A549 (cell line): ENCODE results near the gene ZIC2. TPM values are rescaled to one million over a fixed set of nuclear protein-coding genes. Genes with fewer than 3 reads are reported as not detected.

Source experiments
- ATAC-seq, 2 experiments: fragments of 200-7000 bp in 1 of 2; fragments of >200 bp in 1 of 2; cut with Nextera tagmentation in 1 of 2; cut with Tn5 transposase in 1 of 2; 3 replicates each; pipeline versions ENCODE4 v1.8.0 to v1.9.1; 2018 to 2020; ENCODE audit warnings: mild to moderate bottlenecking in 1 of 2, moderate library complexity in 1 of 2
- CTCF ChIA-PET: fragments of 300-600 bp; sonication (Branson Sonifier 250); formaldehyde crosslinking; extraction: SDS; loops from one replicate; lab custom pipeline; 2021; ENCODE audit warnings: antibody characterized with exemption, inconsistent platforms; lab: Yijun Ruan, JAX
- POLR2A ChIA-PET: fragments of 350-600 bp; formaldehyde crosslinking; extraction: SDS; loops from one replicate; lab custom pipeline; 2021; ENCODE audit warnings: antibody characterized with exemption, inconsistent platforms; lab: Yijun Ruan, JAX
- DNase-seq, 2 experiments: peaks; one replicate each; pipeline versions ENCODE4 v3.0.0 to v3.0.0-alpha.2; 2011 to 2016; ENCODE audit warnings: low read depth in 1 of 2, low spot score in 1 of 2
- FAIRE-seq: peaks from 2 replicates; lab custom pipeline; 2011; peaks lifted over from hg19 to GRCh38; lab: Jason Lieb, UNC
- H3K27ac ChIP-seq, 2 experiments: fragments of >200 bp; sonication (Bioruptor Twin); formaldehyde crosslinking; 3 replicates each; pipeline ENCODE4 v1.5.1; 2016 to 2017
- H3K4me1 ChIP-seq: fragments of >200 bp; sonication (Bioruptor Twin); formaldehyde crosslinking; 3 replicates; pipeline ENCODE4 v1.6.1; 2016
- H3K4me2 ChIP-seq: fragments of >200 bp; sonication (Bioruptor Twin); formaldehyde crosslinking; 3 replicates; pipeline ENCODE4 v1.6.1; 2016
- H3K4me3 ChIP-seq: fragments of >200 bp; sonication (Bioruptor Twin); formaldehyde crosslinking; 3 replicates; pipeline ENCODE4 v1.5.1; 2016
- H3K9me3 ChIP-seq: fragments of >200 bp; sonication (Bioruptor Twin); formaldehyde crosslinking; 3 replicates; pipeline ENCODE4 v1.6.1; 2016
- BHLHE40 ChIP-seq: IDR thresholded peaks from 2 replicates; pipeline ENCODE4 v1.6.1; 2012; ENCODE audit warnings: low read depth, low read length, inconsistent platforms
- CBX2 ChIP-seq: fragments of 200-600 bp; sonication (generic); IDR thresholded peaks from 2 replicates; pipeline ENCODE4 v1.6.1; 2016; ENCODE audit warnings: low read depth, mild to moderate bottlenecking, borderline replicate concordance
- CEBPB ChIP-seq, 2 experiments: fragments of >200 bp in 1 of 2; sonication (Bioruptor Twin) in 1 of 2; formaldehyde crosslinking in 1 of 2; IDR thresholded peaks; 2 replicates each; pipeline ENCODE4 v1.6.1; 2012 to 2016
- ESRRA ChIP-seq: fragments of 150-350 bp; IDR thresholded peaks from 2 replicates; pipeline ENCODE4 v1.6.1; 2014; ENCODE audit warnings: mild to moderate bottlenecking, low read length, borderline replicate concordance
- FOSL2 ChIP-seq, 2 experiments: fragments of 450-650 bp in 1 of 2; fragments of >200 bp in 1 of 2; sonication (Bioruptor Twin) in 1 of 2; formaldehyde crosslinking; IDR thresholded peaks; 2 replicates each; pipeline versions ENCODE4 v1.5.0 to v1.6.1; 2016 to 2020; ENCODE audit warnings: mild to moderate bottlenecking in 1 of 2, moderate library complexity in 1 of 2
- FOXS1 ChIP-seq: fragments of 250-450 bp; sonication (Bioruptor Pico); IDR thresholded peaks from 2 replicates; pipeline ENCODE4 v1.5.0; 2020; ENCODE audit warnings: mild to moderate bottlenecking, moderate library complexity
- GATA3 ChIP-seq: IDR thresholded peaks from 2 replicates; pipeline ENCODE4 v1.6.1; 2012; ENCODE audit warnings: borderline replicate concordance
- JUN ChIP-seq, 2 experiments: fragments of >200 bp; sonication (Bioruptor Twin); formaldehyde crosslinking; IDR thresholded peaks; 2 replicates in 1 of 2; 3 replicates in 1 of 2; pipeline ENCODE4 v1.6.1; 2016 to 2017
- PHF8 ChIP-seq: fragments of 200-600 bp; sonication (generic); IDR thresholded peaks from 2 replicates; pipeline ENCODE4 v1.6.1; 2016; ENCODE audit warnings: low read depth, mild to moderate bottlenecking, antibody characterized with exemption, moderate library complexity, borderline replicate concordance
- POLR2A ChIP-seq: IDR thresholded peaks from 2 replicates; pipeline ENCODE4 v1.6.1; 2012; ENCODE audit warnings: mild to moderate bottlenecking, low read length
- SMC3 ChIP-seq: fragments of >200 bp; sonication (Bioruptor Twin); formaldehyde crosslinking; IDR thresholded peaks from 3 replicates; pipeline ENCODE4 v1.6.1; 2018; ENCODE audit warnings: inconsistent platforms
- ZSCAN20 ChIP-seq: fragments of 250-450 bp; sonication (Bioruptor Pico); IDR thresholded peaks from 2 replicates; pipeline ENCODE4 v1.8.0; 2022; ENCODE audit warnings: mild to moderate bottlenecking, moderate library complexity
- WGBS: methylation state at CpG from one replicate; pipeline ENCODE4 v1.1.6; 2017; ENCODE audit errors: missing lambda C conversion rate; 5-methylcytosine and 5-hydroxymethylcytosine counted together
- polyA plus RNA-seq, 4 experiments: library from polyadenylated mRNA; depleted of rRNA in 3 of 4; stranded (reverse); fragments of >200 nt; fragmentation: RNase III in 1 of 4; extraction: RNeasy Plus Mini Kit Qiagen cat#74134 plus additional on column Dnase treatment in 1 of 4; gene quantifications; 2 replicates in 3 of 4; 3 replicates in 1 of 4; pipeline ENCODE4 v1.2.3, GENCODE V29; 2011 to 2017
- TF ChIP-seq, protein P1 (sequence below): fragments of >200 bp; sonication (Bioruptor Twin); formaldehyde crosslinking; IDR thresholded peaks from 2 replicates; pipeline ENCODE4 v1.6.1; 2016
- TF ChIP-seq, protein P2 (sequence below): IDR thresholded peaks from 2 replicates; pipeline ENCODE4 v1.6.1; 2012; ENCODE audit warnings: low read depth, borderline replicate concordance
- TF ChIP-seq, protein P3 (sequence below): IDR thresholded peaks from 2 replicates; pipeline ENCODE4 v1.6.1; 2012
- TF ChIP-seq, protein P4 (sequence below): fragments of 200-600 bp; sonication (generic); IDR thresholded peaks from 2 replicates; pipeline ENCODE4 v1.6.1; 2016; ENCODE audit warnings: antibody characterized with exemption, mild to moderate bottlenecking, moderate library complexity

Gene ZIC2
- polyA plus RNA-seq, 2 of the 4 experiments (the other 2 are of a cell fraction): 2.1 to 10.3 TPM

DNA sequence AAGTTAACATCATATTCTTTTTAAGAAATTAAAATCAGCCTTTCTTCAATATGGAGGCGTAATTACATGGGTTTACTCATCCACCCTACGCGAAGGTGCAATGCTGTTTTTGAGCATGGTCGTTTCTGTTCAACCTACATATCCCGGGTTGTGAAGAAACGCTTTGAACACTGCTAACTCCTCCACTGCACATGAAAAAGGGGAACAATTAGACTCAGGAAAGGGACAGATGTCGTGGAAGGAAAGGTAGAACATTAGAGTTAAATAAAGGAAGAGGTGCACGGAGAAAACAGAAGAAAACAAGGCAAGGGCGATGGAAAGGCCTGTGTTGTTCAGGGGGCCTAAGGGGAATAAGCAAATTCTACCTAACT is 14.1 kb upstream of the ZIC2 start:
- peak overlapping the region; percentile 98 to 100 for H3K27ac ChIP-seq
- WGBS: 32% methylated on average over 9 of the region's 9 CpGs
- no peaks in the 10 kb centered on the region for H3K9me3 ChIP-seq
- peak overlapping the region; percentile 95 for H3K4me3 ChIP-seq
- ChIA-PET POLR2A (interaction anchor here (2.1 kb wide), 1 partner anchor 13 kb away, joined by 15 read pairs; the partner anchor contains the start of gene ZIC2), CTCF (interaction anchor here (1.0 to 1.2 kb wide), 3 partner anchors 14 to 311 kb away, joined by 3 to 4 read pairs (median 3); partner anchors contain the start of gene ZIC2)
- FAIRE-seq (no peak), ATAC-seq (no peak), DNase-seq (no peak)
- peak overlapping the region; percentile 98 for H3K4me2 ChIP-seq
- H3K4me1 ChIP-seq: peaks cover 13% of the 10 kb centered on the region; the same call in 2 of the 3 replicates
- TF ChIP-seq ZSCAN20 (CRISPR knock-in tag) (no peak), FOXS1 (no peak), GATA3 (no peak), SMC3 (no peak), FOSL2 (IDR thresholded peaks at IDR 0.05) (no peak), FOSL2 (CRISPR knock-in tag; IDR thresholded peaks at IDR 0.05) (no peak), CBX2 (no peak)
- TF ChIP-seq, protein P1, sequence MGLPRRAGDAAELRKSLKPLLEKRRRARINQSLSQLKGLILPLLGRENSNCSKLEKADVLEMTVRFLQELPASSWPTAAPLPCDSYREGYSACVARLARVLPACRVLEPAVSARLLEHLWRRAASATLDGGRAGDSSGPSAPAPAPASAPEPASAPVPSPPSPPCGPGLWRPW: no peak
- TF ChIP-seq, protein P2, sequence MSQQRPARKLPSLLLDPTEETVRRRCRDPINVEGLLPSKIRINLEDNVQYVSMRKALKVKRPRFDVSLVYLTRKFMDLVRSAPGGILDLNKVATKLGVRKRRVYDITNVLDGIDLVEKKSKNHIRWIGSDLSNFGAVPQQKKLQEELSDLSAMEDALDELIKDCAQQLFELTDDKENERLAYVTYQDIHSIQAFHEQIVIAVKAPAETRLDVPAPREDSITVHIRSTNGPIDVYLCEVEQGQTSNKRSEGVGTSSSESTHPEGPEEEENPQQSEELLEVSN: no peak

DNA sequence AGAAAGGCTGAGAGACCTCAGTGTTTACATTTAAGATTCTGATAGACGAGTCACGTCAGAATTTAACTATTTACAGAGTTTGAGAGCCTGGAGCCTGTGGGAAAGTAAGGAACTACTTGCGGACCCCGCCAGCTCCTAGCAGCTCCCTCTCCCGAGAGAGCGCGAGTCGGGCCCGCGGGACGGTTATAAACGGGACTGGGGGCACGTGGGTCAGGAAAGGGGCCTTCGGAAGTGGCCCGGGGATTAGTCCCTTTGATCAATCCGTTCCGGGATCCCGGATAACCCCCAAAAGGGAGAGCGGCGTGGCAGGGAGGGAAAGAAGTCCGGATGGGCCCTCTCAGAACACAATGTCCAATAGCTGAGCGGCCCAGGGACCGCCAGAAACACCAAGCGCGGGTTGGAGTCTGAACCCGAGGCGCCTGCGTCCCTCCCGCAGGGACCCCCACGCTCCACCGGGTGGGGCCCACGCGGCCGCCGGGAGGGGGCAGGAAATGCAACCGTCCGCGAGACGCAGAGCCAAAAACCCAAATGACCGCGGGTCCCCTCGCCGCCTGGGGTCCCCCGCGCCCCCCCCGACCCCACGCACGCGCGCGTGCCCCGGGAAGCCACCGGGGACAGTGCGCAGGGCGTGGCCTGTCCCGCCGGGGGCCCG is 13.6 kb upstream of the ZIC2 start:
- TF ChIP-seq ESRRA (no peak), BHLHE40 (no peak), FOXS1 (no peak), SMC3 (no peak), JUN (IDR thresholded peaks at IDR 0.05) (peak in 1 of 2 experiments; percentile 61; a peak in 2 of 5 replicates)
- TF ChIP-seq, protein P3, sequence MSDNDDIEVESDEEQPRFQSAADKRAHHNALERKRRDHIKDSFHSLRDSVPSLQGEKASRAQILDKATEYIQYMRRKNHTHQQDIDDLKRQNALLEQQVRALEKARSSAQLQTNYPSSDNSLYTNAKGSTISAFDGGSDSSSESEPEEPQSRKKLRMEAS: peak; percentile 38
- TF ChIP-seq, protein P2: 0 out of 2 replicates have a peak, but pooled peaks have one; percentile 22
- DNase-seq (peak in 1 of 2 experiments; percentile 48), FAIRE-seq (no peak), ATAC-seq (peak in 1 of 2 experiments; percentile 13; a peak in 2 of 6 replicates)
- POLR2A ChIA-PET: interaction anchor here (2.1 kb wide), 1 partner anchor 13 kb away, joined by 15 read pairs; the partner anchor contains the start of gene ZIC2
- WGBS: 2% methylated on average over 9 of the region's 58 CpGs
- Histone ChIP-seq H3K4me1 (peaks cover 13% of the 10 kb centered on the region; the same call in 2 of the 3 replicates), H3K4me3 (peak overlapping the region; percentile 95), H3K4me2 (peak overlapping the region; percentile 98), H3K9me3 (no peaks in the 10 kb centered on the region), H3K27ac (peak overlapping the region; percentile 98 to 100)
- CTCF ChIA-PET: interaction anchor here (0.6 to 1.1 kb wide), 3 partner anchors 13 to 311 kb away, joined by 3 to 4 read pairs (median 4); partner anchors contain the start of gene ZIC2

DNA sequence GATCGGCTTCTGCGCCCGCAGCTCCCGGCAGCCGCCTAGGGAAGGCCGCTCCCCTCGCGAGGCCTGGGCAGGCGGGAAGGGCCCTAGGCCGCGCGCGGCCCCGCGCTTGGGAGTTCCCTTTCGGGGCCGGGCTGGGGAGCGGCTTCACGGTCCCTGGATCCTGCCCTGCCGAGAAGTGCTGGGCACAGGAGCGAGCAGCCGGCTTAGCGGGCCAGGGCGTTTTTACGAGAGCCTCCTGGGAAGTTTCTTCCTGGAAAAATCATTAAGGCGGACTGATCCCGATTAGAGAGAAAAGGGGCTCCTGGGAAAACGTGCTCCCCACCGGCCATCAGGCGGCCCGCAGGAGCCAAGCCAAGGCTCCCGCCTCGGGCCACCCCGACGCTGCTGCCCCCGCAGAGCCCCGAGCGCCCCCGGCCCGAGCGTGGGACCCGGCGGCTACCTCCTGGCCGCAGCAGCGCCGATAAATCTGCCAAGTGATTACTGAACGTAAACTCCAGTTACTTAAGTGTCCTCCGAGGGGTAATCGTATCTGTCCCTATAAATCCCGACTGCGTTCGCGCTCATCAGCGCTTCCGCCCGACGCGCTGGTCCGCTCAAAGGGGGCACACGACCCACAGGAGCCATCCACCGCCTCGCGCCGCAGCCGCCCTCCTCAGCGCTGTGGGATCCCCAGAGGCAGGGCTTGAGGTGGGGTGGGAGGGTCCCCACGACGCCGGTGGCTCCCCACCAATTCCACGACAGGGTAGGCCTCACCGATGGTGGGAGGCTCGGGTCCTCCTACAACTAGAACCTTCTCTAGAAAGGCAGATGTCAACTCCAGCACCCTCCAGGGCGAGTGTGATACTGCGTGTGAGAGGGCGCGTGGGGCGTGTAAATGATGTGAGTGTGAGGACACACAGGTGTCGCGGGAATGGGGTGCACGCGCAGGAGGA is 12.8 kb upstream of the ZIC2 start:
- WGBS: 4% methylated on average over 18 of the region's 81 CpGs
- TF ChIP-seq POLR2A (peak; percentile 20; the same call in 1 of the 2 replicates), JUN (IDR thresholded peaks at IDR 0.05) (peak; percentile 38 to 48; a peak in 1 of 5 replicates), PHF8 (0 out of 2 replicates have a peak, but pooled peaks have one; percentile 20), CEBPB (IDR thresholded peaks at IDR 0.05) (no peak)
- TF ChIP-seq, protein P4, sequence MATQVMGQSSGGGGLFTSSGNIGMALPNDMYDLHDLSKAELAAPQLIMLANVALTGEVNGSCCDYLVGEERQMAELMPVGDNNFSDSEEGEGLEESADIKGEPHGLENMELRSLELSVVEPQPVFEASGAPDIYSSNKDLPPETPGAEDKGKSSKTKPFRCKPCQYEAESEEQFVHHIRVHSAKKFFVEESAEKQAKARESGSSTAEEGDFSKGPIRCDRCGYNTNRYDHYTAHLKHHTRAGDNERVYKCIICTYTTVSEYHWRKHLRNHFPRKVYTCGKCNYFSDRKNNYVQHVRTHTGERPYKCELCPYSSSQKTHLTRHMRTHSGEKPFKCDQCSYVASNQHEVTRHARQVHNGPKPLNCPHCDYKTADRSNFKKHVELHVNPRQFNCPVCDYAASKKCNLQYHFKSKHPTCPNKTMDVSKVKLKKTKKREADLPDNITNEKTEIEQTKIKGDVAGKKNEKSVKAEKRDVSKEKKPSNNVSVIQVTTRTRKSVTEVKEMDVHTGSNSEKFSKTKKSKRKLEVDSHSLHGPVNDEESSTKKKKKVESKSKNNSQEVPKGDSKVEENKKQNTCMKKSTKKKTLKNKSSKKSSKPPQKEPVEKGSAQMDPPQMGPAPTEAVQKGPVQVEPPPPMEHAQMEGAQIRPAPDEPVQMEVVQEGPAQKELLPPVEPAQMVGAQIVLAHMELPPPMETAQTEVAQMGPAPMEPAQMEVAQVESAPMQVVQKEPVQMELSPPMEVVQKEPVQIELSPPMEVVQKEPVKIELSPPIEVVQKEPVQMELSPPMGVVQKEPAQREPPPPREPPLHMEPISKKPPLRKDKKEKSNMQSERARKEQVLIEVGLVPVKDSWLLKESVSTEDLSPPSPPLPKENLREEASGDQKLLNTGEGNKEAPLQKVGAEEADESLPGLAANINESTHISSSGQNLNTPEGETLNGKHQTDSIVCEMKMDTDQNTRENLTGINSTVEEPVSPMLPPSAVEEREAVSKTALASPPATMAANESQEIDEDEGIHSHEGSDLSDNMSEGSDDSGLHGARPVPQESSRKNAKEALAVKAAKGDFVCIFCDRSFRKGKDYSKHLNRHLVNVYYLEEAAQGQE: no peak
- Histone ChIP-seq H3K4me3 (peak overlapping the region; percentile 95), H3K4me1 (peaks cover 13% of the 10 kb centered on the region; the same call in 2 of the 3 replicates), H3K27ac (peak overlapping the region; percentile 98 to 100), H3K9me3 (no peaks in the 10 kb centered on the region), H3K4me2 (peak overlapping the region; percentile 98)
- POLR2A ChIA-PET: interaction anchor here (1.2 to 2.1 kb wide), 2 partner anchors 12 to 18 kb away, joined by 3 to 15 read pairs; partner anchors contain the start of gene ZIC2
- CTCF ChIA-PET: interaction anchor here (1.0 to 1.1 kb wide), 2 partner anchors 13 to 60 kb away, joined by 3 to 4 read pairs; partner anchors contain the start of gene ZIC2
- FAIRE-seq: no peak
- ATAC-seq: peak; percentile 26 to 51
- DNase-seq: peak in 1 of 2 experiments; percentile 66
